GM18520 (cell line): ENCODE data around the gene AMER2.

Experiments used
- ATAC-seq: cut with Tn5 transposase; IDR thresholded peaks from one replicate; pipeline ENCODE4 v1.9.1; 2021; ENCODE audit not compliant: unreplicated experiment

AMER2 gene

GRCh38 chr13:25171517-25172302 is at the start of gene AMER2:
Gene AMER2, minus strand, starts transcription at chr13:25172288. Its CDS starts 669 bp downstream, at chr13:25171619.
- ATAC-seq = no peak

GRCh38 chr13:25218019-25218418 is 45.9 kb upstream of the AMER2 start:
- ATAC-seq = no peak

- no peak for ATAC-seq
Observed at GRCh38 chr13:25217023-25217885, 45.2 kb upstream of the AMER2 start.

GRCh38 chr13:25215253-25215575 is 43.1 kb upstream of the AMER2 start:
- no peak for ATAC-seq

- ATAC-seq = no peak
Observed at GRCh38 chr13:25214491-25215252, 42.6 kb upstream of the AMER2 start.

- ATAC-seq = no peak
Observed at GRCh38 chr13:25213715-25214114, 41.6 kb upstream of the AMER2 start.

GRCh38 chr13:25210842-25211569 is 38.9 kb upstream of the AMER2 start:
- ATAC-seq = no peak

GRCh38 chr13:25207291-25207810 is 35.3 kb upstream of the AMER2 start:
- no peak for ATAC-seq

GRCh38 chr13:25204863-25205262 is 32.8 kb upstream of the AMER2 start:
- ATAC-seq = no peak

- ATAC-seq = no peak
Observed at GRCh38 chr13:25203127-25203740, 31.1 kb upstream of the AMER2 start.

GRCh38 chr13:25200783-25201182 is 28.7 kb upstream of the AMER2 start:
- no peak for ATAC-seq

- no peak for ATAC-seq
Observed at GRCh38 chr13:25198647-25199046, 26.6 kb upstream of the AMER2 start.

- ATAC-seq = no peak
Observed at GRCh38 chr13:25196971-25197370, 24.9 kb upstream of the AMER2 start.

- no peak for ATAC-seq
Observed at GRCh38 chr13:25192936-25193335, 20.8 kb upstream of the AMER2 start.

- no peak for ATAC-seq
Observed at GRCh38 chr13:25192489-25192888, 20.4 kb upstream of the AMER2 start.

GRCh38 chr13:25192052-25192451 is 20.0 kb upstream of the AMER2 start:
- ATAC-seq = no peak

- ATAC-seq = no peak
Observed at GRCh38 chr13:25190771-25191170, 18.7 kb upstream of the AMER2 start.

- no peak for ATAC-seq
Observed at GRCh38 chr13:25190256-25190655, 18.2 kb upstream of the AMER2 start.

- no peak for ATAC-seq
Observed at GRCh38 chr13:25187596-25187995, 15.5 kb upstream of the AMER2 start.

- no peak for ATAC-seq
Observed at GRCh38 chr13:25186187-25186586, 14.1 kb upstream of the AMER2 start.
